T-helper 1 cell treated with Interleukin-12 subunit alpha and Interleukin-12 subunit beta and Interleukin-4 antibody, amounts not matched to agents 30 μg/mL and 1 μg/mL, for 36 hours (primary cell): ENCODE data around the gene SF3B6.

Source experiments
- H3K27ac Mint-ChIP-seq: one replicate; pipeline ENCODE4 v1.8.0; 2021; ENCODE audit warnings: mild to moderate bottlenecking, mixed read lengths
- H3K27me3 Mint-ChIP-seq: one replicate; pipeline ENCODE4 v1.8.0; 2021; ENCODE audit warnings: low read depth, mixed read lengths
- H3K36me3 Mint-ChIP-seq: one replicate; pipeline ENCODE4 v1.8.0; 2021; ENCODE audit warnings: low read depth, mixed read lengths
- H3K4me1 Mint-ChIP-seq: one replicate; pipeline ENCODE4 v1.8.0; 2021; ENCODE audit warnings: low read depth, mixed read lengths
- H3K4me3 Mint-ChIP-seq: one replicate; pipeline ENCODE4 v1.8.0; 2021; ENCODE audit warnings: mild to moderate bottlenecking, moderate library complexity, mixed read lengths
- H3K9me3 Mint-ChIP-seq: one replicate; pipeline ENCODE4 v1.8.0; 2021; ENCODE audit warnings: mixed read lengths

Gene SF3B6

DNA sequence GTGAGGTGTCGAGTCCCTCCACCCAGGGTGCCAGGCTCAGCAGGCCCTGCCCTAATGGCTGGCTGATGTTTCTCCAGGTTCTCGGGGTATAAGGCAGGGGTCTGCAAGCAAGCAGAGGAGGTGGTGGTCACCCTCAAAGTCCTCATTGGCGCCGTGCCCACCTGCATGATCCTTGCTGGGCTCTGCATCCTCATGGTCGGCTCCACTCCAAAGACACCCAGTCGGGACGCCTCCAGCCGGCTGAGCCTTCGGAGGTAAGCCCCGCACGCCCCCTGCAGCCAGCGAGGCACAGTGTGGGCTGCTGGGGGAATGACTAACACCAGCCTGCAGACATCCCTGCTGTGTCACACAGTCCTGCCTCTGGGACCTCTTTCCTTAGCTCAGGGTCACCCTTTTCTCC, 52.1 kb downstream of the SF3B6 start:
- no peak overlapping the region for H3K4me3 Mint-ChIP-seq
- H3K4me1 Mint-ChIP-seq: no peaks in the 10 kb centered on the region
- H3K36me3 Mint-ChIP-seq: peaks cover 1% of the 10 kb centered on the region
- H3K9me3 Mint-ChIP-seq: no peaks in the 10 kb centered on the region
- no peaks in the 10 kb centered on the region for H3K27me3 Mint-ChIP-seq
- H3K27ac Mint-ChIP-seq: no peak overlapping the region

DNA sequence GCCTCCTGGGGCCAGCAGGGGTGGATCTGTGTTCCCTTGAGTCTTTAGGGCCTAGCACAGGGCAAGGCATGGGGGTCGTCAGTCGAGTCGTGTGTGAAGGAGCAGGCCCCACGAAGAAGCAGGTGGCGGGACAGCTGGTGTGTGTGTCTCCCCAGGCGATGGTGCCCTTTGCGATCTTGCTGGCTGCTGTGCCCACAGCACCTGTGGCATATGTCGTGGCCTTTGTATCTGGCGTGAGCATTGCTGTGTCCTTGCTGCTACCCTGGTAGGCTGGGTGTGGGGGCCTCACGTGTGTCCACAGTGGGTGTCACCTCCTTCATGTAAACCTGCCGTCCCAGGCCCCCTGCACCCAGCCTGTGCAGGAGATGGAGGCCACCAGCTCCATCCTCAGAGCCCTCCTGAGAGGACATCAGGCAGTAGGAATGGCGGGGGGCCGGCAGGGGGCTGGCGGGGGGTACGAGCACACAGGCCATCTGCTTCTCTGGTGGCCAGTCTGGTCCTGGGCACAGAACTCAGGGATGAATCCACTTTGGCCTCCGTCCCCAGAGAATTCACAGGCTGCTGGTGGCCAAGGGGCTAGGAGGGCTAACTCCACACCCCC, 53.1 kb downstream of the SF3B6 start:
- Mint-ChIP-seq H3K27me3 (no peaks in the 10 kb centered on the region), H3K4me3 (no peak overlapping the region), H3K4me1 (no peaks in the 10 kb centered on the region), H3K36me3 (peaks cover 1% of the 10 kb centered on the region), H3K27ac (no peak overlapping the region), H3K9me3 (no peaks in the 10 kb centered on the region)

DNA sequence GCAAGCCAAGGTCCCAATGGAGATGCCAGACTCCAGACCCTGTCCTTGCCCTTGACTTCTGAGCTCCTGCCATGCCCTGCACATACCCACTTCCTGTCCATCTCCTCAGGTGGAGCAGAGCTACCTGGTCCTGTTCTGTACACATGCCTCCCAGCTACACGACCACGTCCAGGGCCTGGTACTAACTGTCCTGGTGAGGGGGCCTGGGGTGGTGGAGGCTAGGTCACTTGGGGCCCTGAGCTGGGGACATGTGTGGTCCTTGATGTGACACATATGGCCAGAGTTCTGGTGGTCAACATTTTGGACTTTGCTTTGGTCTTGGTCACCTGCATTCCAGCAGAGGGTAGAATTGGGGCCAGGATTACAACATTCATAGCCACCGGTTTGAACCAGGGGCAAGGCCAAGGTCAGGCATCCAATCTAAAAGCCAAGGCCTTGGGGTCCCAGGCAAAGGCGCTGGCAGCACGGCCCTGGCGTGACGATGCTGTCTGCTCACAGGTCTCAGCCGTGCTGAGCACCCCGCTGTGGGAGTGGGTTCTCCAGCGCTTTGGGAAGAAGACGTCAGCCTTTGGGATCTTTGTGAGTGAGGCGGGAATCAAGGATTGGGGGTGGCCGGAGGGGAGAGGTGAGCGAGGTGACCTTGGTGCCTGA, 53.7 kb downstream of the SF3B6 start:
- H3K27ac Mint-ChIP-seq: no peak overlapping the region
- H3K4me1 Mint-ChIP-seq: no peaks in the 10 kb centered on the region
- H3K27me3 Mint-ChIP-seq: no peaks in the 10 kb centered on the region
- H3K9me3 Mint-ChIP-seq: no peaks in the 10 kb centered on the region
- H3K36me3 Mint-ChIP-seq: peaks cover 1% of the 10 kb centered on the region
- no peak overlapping the region for H3K4me3 Mint-ChIP-seq

DNA sequence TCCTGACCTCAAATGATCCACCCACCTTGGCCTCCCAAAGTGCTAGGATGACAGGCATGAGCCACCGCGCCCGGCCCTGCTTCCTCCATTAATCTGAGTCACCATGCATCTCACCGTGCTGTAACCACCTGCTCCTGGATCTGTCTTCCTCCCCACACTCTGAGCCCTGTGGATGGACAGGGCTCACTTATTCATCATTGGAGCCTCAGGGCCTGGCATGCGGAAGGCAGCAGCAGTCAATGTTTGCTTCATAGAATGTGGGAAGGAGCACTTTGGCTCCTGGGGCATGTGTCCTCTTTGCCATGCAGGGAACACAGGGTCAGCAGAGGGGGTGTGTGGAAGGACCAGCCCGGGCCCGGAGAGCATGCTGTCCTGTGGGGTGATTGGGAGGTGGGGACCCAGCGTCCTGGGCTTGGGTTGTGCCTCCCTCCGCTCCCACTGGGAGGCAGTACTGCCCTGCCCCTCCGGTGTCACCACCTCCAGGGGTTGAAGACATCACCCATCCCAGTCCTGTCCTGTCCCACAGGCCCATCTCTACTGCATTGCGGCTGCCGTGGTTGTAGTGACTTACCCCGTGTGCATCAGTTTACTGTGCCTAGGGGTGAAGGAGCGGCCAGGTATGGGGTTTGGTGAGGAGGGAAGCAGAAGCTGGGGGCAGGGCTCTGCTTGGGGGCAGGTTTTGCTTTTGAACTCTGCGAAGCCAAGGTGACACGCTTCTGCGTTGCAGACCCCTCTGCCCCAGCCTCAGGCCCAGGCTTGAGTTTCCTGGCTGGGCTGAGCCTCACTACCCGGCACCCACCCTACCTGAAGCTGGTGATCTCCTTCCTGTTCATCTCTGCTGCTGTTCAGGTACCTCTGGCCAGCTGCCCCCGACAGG, 54.8 kb downstream of the SF3B6 start:
- H3K4me1 Mint-ChIP-seq: no peaks in the 10 kb centered on the region
- H3K36me3 Mint-ChIP-seq: peaks cover 1% of the 10 kb centered on the region
- no peaks in the 10 kb centered on the region for H3K9me3 Mint-ChIP-seq
- no peak overlapping the region for H3K4me3 Mint-ChIP-seq
- no peak overlapping the region for H3K27ac Mint-ChIP-seq
- H3K27me3 Mint-ChIP-seq: no peaks in the 10 kb centered on the region

DNA sequence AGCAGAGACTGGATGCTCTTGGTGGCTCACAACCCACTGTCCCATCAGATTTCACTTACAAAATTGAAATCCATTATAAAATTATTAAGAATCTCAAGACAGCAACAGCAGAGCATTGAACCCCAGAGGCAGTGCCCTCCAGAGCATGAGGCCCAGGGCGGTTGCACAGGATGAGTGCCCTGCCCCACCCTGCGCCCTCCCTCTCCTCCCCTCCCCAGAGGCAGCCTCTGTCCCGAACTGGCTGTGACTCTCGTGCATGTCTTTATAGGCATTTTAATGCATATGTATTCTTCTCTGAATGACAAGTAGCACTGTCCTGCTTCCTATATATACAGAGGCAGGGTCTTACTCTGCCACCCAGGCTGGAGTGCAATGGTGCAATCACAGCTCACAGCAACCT, 55.9 kb downstream of the SF3B6 start:
- peaks cover 1% of the 10 kb centered on the region for H3K36me3 Mint-ChIP-seq
- no peaks in the 10 kb centered on the region for H3K9me3 Mint-ChIP-seq
- H3K4me3 Mint-ChIP-seq: no peak overlapping the region
- no peak overlapping the region for H3K27ac Mint-ChIP-seq
- no peaks in the 10 kb centered on the region for H3K4me1 Mint-ChIP-seq
- H3K27me3 Mint-ChIP-seq: no peaks in the 10 kb centered on the region

DNA sequence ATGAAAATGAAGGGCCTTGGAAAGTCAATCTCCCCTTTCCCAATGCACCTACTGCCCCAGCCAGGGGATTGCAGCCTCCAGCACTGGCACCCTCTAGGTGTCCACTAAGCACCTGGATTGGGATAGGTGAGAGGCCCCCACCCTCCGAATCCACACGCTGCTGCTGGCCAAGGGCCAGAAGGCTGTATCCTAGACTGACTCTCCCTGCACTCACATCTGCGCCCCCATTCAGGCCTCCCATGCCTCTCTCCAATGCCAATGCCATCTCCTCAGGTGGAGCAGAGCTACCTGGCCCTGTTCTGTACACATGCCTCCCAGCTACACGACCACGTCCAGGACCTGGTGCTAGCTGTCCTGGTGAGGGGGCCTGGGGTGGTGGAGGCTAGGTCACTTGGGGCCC, 56.4 kb downstream of the SF3B6 start:
- H3K4me1 Mint-ChIP-seq: no peaks in the 10 kb centered on the region
- H3K9me3 Mint-ChIP-seq: no peaks in the 10 kb centered on the region
- no peak overlapping the region for H3K4me3 Mint-ChIP-seq
- H3K27me3 Mint-ChIP-seq: no peaks in the 10 kb centered on the region
- no peak overlapping the region for H3K27ac Mint-ChIP-seq
- H3K36me3 Mint-ChIP-seq: peaks cover 1% of the 10 kb centered on the region

DNA sequence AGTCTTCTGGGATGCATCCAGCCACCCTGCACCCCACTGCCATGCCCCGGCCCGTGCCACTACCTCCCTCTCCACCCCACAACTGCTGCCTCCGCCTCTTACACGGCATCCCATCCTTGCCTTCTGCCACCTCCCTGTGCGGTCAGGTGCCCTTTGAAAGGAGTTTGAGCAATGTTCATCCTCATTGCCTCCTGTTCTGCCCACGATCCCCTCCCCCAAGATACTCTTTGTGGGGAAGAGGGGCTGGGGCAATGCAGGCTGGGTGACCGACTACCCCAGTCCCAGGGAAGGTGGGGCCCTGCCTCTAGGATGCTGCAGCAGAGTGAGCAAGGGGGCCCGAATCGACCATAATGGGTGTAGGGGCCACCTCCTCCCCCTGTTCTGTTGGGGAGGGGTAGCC, 57.9 kb downstream of the SF3B6 start:
- Mint-ChIP-seq H3K36me3 (no peaks in the 10 kb centered on the region), H3K4me1 (no peaks in the 10 kb centered on the region), H3K27ac (no peak overlapping the region), H3K27me3 (peaks cover 4% of the 10 kb centered on the region), H3K9me3 (no peaks in the 10 kb centered on the region), H3K4me3 (no peak overlapping the region)

DNA sequence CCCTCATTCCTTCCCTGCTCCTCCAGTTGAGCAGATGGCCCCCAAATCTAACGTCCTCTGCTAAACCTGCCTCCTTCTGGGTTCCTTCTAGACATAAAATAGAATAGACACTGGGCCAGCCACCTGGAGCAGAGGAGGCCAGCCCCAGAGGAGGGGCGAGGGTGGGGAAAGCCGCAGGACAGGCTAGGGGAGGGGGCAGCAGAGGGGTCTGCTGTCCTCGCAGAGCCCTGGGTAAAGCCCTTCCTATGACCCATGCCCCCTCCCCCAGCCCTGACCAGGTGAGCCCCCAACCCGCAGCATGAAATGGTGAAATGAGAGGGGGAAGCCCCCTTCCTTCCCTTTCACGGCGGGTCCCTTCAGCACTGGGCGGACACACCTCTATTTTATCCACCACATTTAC, 58.4 kb downstream of the SF3B6 start:
- Mint-ChIP-seq H3K4me1 (no peaks in the 10 kb centered on the region), H3K36me3 (no peaks in the 10 kb centered on the region), H3K27ac (no peak overlapping the region), H3K9me3 (no peaks in the 10 kb centered on the region), H3K27me3 (peaks cover 8% of the 10 kb centered on the region), H3K4me3 (no peak overlapping the region)
